HepG2 (cell line): ENCODE data around the gene NTN5. TPM values are rescaled to one million over a fixed set of nuclear protein-coding genes. Genes with fewer than 3 reads are reported as not detected.

ENCODE experiments used
- ATF1 ChIP-seq: IDR thresholded peaks from 2 replicates; pipeline ENCODE4 v1.6.1; 2016; ENCODE audit warnings: mild to moderate bottlenecking, control low read depth
- EZH2 ChIP-seq: conservative IDR thresholded peaks from 2 replicates; pipeline ENCODE4 v1.6.1; 2012; ENCODE audit warnings: mild to moderate bottlenecking, low read depth, low read length, moderate library complexity
- GFI1 ChIP-seq: sonication (generic); formaldehyde crosslinking; IDR thresholded peaks from 2 replicates; pipeline ENCODE4 v1.5.0; 2020; ENCODE audit warnings: missing genetic modification reagents, mild to moderate bottlenecking, borderline replicate concordance
- KLF12 ChIP-seq: sonication (generic); formaldehyde crosslinking; IDR thresholded peaks from 2 replicates; pipeline ENCODE4 v1.4.0; 2020; ENCODE audit warnings: missing genetic modification reagents, borderline replicate concordance
- NR2F2 ChIP-seq: IDR thresholded peaks from 2 replicates; pipeline ENCODE4 v1.6.1; 2012; ENCODE audit warnings: low read depth, inconsistent platforms, borderline replicate concordance
- POLR2AphosphoS2 ChIP-seq: IDR thresholded peaks from 2 replicates; pipeline ENCODE4 v1.6.1; 2011; ENCODE audit warnings: low read depth, low read length, improper control_type of control experiment
- TEAD3 ChIP-seq: optimal IDR thresholded peaks from 2 replicates; pipeline ENCODE3; 2016; ENCODE audit warnings: borderline replicate concordance
- ZBTB14 ChIP-seq: sonication (generic); formaldehyde crosslinking; IDR thresholded peaks from 2 replicates; pipeline ENCODE4 v1.4.0; 2020; ENCODE audit warnings: missing genetic modification reagents
- ZBTB40 ChIP-seq, 2 experiments: fragments of 450-650 bp in 1 of 2; sonication (generic) in 1 of 2; formaldehyde crosslinking in 1 of 2; IDR thresholded peaks; 2 replicates each; pipeline versions ENCODE4 v1.6.1 to v1.8.0; 2016 to 2022; ENCODE audit warnings: antibody characterized with exemption in 1 of 2, mild to moderate bottlenecking in 1 of 2, missing genetic modification reagents in 1 of 2
- ZFP82 ChIP-seq: sonication (generic); formaldehyde crosslinking; IDR thresholded peaks from 2 replicates; pipeline ENCODE4 v1.5.1; 2020; ENCODE audit warnings: mild to moderate bottlenecking, missing genetic modification reagents, borderline replicate concordance
- ZHX1 ChIP-seq: sonication (generic); formaldehyde crosslinking; IDR thresholded peaks from 2 replicates; pipeline ENCODE4 v1.8.1; 2022; ENCODE audit warnings: low read depth, mild to moderate bottlenecking, missing genetic modification reagents
- ZNF674 ChIP-seq: sonication (generic); formaldehyde crosslinking; IDR thresholded peaks from 2 replicates; pipeline ENCODE4 v1.5.0; 2020; ENCODE audit warnings: low read depth, mild to moderate bottlenecking, missing genetic modification reagents
- ZNF800 ChIP-seq: sonication (generic); formaldehyde crosslinking; IDR thresholded peaks from 2 replicates; pipeline ENCODE4 v1.4.0; 2020; ENCODE audit warnings: missing genetic modification reagents
- ZNF891 ChIP-seq: sonication (generic); formaldehyde crosslinking; IDR thresholded peaks from 2 replicates; pipeline ENCODE4 v1.5.0; 2020; ENCODE audit warnings: mild to moderate bottlenecking, missing genetic modification reagents
- polyA plus RNA-seq, 8 experiments: library from polyadenylated mRNA; depleted of rRNA in 3 of 8; stranded (reverse) in 7 of 8; unstranded in 1 of 8; fragments of >200 nt; fragmentation: Illumina TruSeq in 4 of 8; extraction: Trizol in 4 of 8; gene quantifications; 2 replicates each; pipeline versions ENCODE4 v1.2.1 to v1.2.3, GENCODE V29; 2011 to 2016; ENCODE audit warnings: low read depth in 4 of 8, missing spikeins in 1 of 8, mixed read lengths in 1 of 8; ENCODE audit not compliant: insufficient read depth in 1 of 8
- total RNA-seq, 5 experiments: library from RNA; depleted of rRNA; stranded (reverse); fragments of >200 nt; fragmentation: Illumina TruSeq; extraction: Trizol; gene quantifications; 2 replicates each; pipeline ENCODE4 v1.2.3, GENCODE V29; 2016; ENCODE audit warnings: low read depth in 1 of 5

Gene NTN5
- total and polyA plus RNA-seq, 2 of the 13 experiments (the other 11 are each of a cell fraction or from before 2014, with no cell fraction given): 0.05 TPM; not detected in 1

- TF ChIP-seq ZBTB14 (no peak), ZHX1 (0 out of 2 replicates have a peak, but pooled peaks have one; percentile 56), KLF12 (CRISPR knock-in tag) (peak; percentile 32; the same call in 1 of the 2 replicates), ZFP82 (peak; percentile 88; the same call in 1 of the 2 replicates), GFI1 (CRISPR knock-in tag) (peak; percentile 78; the same call in 1 of the 2 replicates), ZNF674 (CRISPR knock-in tag) (no peak), ZNF891 (CRISPR knock-in tag) (no peak), ATF1 (CRISPR knock-in tag) (0 out of 2 replicates have a peak, but pooled peaks have one; percentile 56), ZNF800 (CRISPR knock-in tag) (no peak), TEAD3 (CRISPR knock-in tag) (peak; percentile 40), EZH2 (no peak), NR2F2 (no peak), POLR2AphosphoS2 (no peak), ZBTB40 (IDR thresholded peaks at IDR 0.05) (no peak), ZBTB40 (CRISPR knock-in tag; IDR thresholded peaks at IDR 0.05) (peak; percentile 50; the same call in 1 of the 2 replicates)
Measured at GRCh38 chr19:48637449-48637947, 35.3 kb downstream of the NTN5 start (continued).
